Common myeloid progenitor, CD34-positive (primary cell): ENCODE measurements around the gene ABHD15.

Experiments used
- CTCF ChIA-PET: fragments of 350-600 bp; sonication (Branson Sonifier 250); formaldehyde crosslinking; loops from one replicate; lab custom pipeline; 2021; ENCODE audit warnings: antibody characterized with exemption; lab: Charles Lee
- POLR2A ChIA-PET: fragments of 350-600 bp; sonication (Branson Sonifier 250); formaldehyde crosslinking; loops from one replicate; lab custom pipeline; 2021; ENCODE audit warnings: antibody characterized with exemption; lab: Charles Lee
- DNase-seq, 3 donors: peaks; one replicate each; pipeline versions ENCODE4 v3.0.0 to v3.0.0-alpha.2; 2013
- H3K27ac ChIP-seq, 2 experiments: 1 replicate in 1 of 2; 2 replicates in 1 of 2; pipeline ENCODE4 v1.7.0; 2013; ENCODE audit warnings: inconsistent platforms in 2 of 2, low read length in 2 of 2, mild to moderate bottlenecking in 2 of 2, low read depth in 1 of 2, moderate library complexity in 1 of 2; ENCODE audit not compliant: severe bottlenecking in 2 of 2, insufficient read depth in 1 of 2, poor library complexity in 1 of 2
- H3K27me3 ChIP-seq, 5 experiments: replicated peaks in 2 of 5; 1 replicate in 3 of 5; 2 replicates in 2 of 5; pipeline versions ENCODE4 v1.6.1 to v1.7.0; 2013; ENCODE audit warnings: low read length in 4 of 5, mild to moderate bottlenecking in 2 of 5, moderate library complexity in 2 of 5, inconsistent platforms in 1 of 5; ENCODE audit not compliant: insufficient read depth in 5 of 5, control insufficient read depth in 4 of 5
- H3K36me3 ChIP-seq, 4 experiments: 1 replicate in 2 of 4; 2 replicates in 2 of 4; pipeline versions ENCODE4 v1.6.1 to v1.7.0; 2013; ENCODE audit warnings: low read length in 3 of 4, control low read depth in 1 of 4, mild to moderate bottlenecking in 1 of 4; ENCODE audit not compliant: control insufficient read depth in 4 of 4, insufficient read depth in 4 of 4
- H3K4me1 ChIP-seq, 4 experiments: 1 replicate in 3 of 4; 2 replicates in 1 of 4; pipeline versions ENCODE4 v1.6.1 to v1.7.1; 2013; ENCODE audit warnings: low read length in 3 of 4, mild to moderate bottlenecking in 3 of 4, control low read depth in 1 of 4, inconsistent platforms in 1 of 4, moderate library complexity in 1 of 4; ENCODE audit not compliant: control insufficient read depth in 4 of 4, insufficient read depth in 4 of 4; ENCODE audit errors: control extremely low read depth in 1 of 4
- H3K4me3 ChIP-seq, 7 experiments: 1 replicate in 4 of 7; 2 replicates in 3 of 7; pipeline versions ENCODE4 v1.5.1 to v1.7.0; 2013; ENCODE audit warnings: mild to moderate bottlenecking in 7 of 7, low read length in 6 of 7, moderate library complexity in 6 of 7, inconsistent platforms in 2 of 7, low read depth in 2 of 7, control low read depth in 1 of 7; ENCODE audit not compliant: insufficient read depth in 4 of 7, control insufficient read depth in 1 of 7; ENCODE audit errors: extremely low read depth in 1 of 7
- H3K9me3 ChIP-seq, 5 experiments: 1 replicate in 4 of 5; 2 replicates in 1 of 5; pipeline versions ENCODE4 v1.6.1 to v1.7.1; 2013; ENCODE audit warnings: low read length in 4 of 5, mild to moderate bottlenecking in 2 of 5, inconsistent platforms in 1 of 5, low read depth in 1 of 5, moderate library complexity in 1 of 5; ENCODE audit not compliant: control insufficient read depth in 4 of 5, insufficient read depth in 2 of 5; ENCODE audit errors: control extremely low read depth in 1 of 5
- WGBS: methylation state at CpG from one replicate; pipeline ENCODE4 v1.1.5; 2013; ENCODE audit not compliant: insufficient coverage; 5-methylcytosine and 5-hydroxymethylcytosine counted together

The ABHD15 gene

GRCh38 chr17:29577001-29577370 lies 10.1 kb upstream of the ABHD15 start:
- H3K36me3 ChIP-seq: peaks cover 1 to 87% (median 57%) of the 10 kb centered on the region in 4 experiments
- H3K4me3 ChIP-seq: no peak overlapping the region
- no peaks in the 10 kb centered on the region for H3K9me3 ChIP-seq
- H3K27ac ChIP-seq: no peak overlapping the region
- WGBS: 96% methylated on average over 9 of the region's 9 CpGs
- POLR2A ChIA-PET: no interaction called here
- CTCF ChIA-PET: interaction anchor here (0.9 to 15.9 kb wide), 6 partner anchors 9 to 40 kb away, joined by 4 to 179 read pairs (median 5); partner anchors contain the start of genes ANKRD13B and TP53I13
- no peaks in the 10 kb centered on the region for H3K27me3 ChIP-seq
- DNase-seq: no peak
- peaks cover 0 to 11% (median 8%) of the 10 kb centered on the region in 4 experiments for H3K4me1 ChIP-seq

GRCh38 chr17:29576214-29577000 lies 9.6 kb upstream of the ABHD15 start:
- Histone ChIP-seq H3K27ac (no peak overlapping the region), H3K4me3 (no peak overlapping the region)
- POLR2A ChIA-PET: no interaction called here

GRCh38 chr17:29575511-29576213 lies 8.8 kb upstream of the ABHD15 start:
- CTCF ChIA-PET: interaction anchor here (0.9 to 15.9 kb wide), 8 partner anchors 7 to 41 kb away, joined by 3 to 179 read pairs (median 4); partner anchors contain the start of genes ABHD15, ANKRD13B and TP53I13
- 94% methylated on average over 25 of the region's 28 CpGs for WGBS
- DNase-seq: no peak

More at GRCh38 chr17:29576214-29577000, 9.6 kb upstream of the ABHD15 start:
- Histone ChIP-seq H3K9me3 (no peaks in the 10 kb centered on the region), H3K27me3 (no peaks in the 10 kb centered on the region), H3K36me3 (peaks cover 0 to 84% (median 58%) of the 10 kb centered on the region in 4 experiments), H3K4me1 (peaks cover 0 to 12% (median 7%) of the 10 kb centered on the region in 4 experiments)
- CTCF ChIA-PET: interaction anchor here (0.9 to 15.9 kb wide), 6 partner anchors 8 to 40 kb away, joined by 4 to 179 read pairs (median 5); partner anchors contain the start of genes ANKRD13B and TP53I13
- WGBS: 92% methylated on average over 24 of the region's 37 CpGs
- no peak for DNase-seq

GRCh38 chr17:29574732-29575510 lies 8.1 kb upstream of the ABHD15 start:
- 97% methylated on average over 16 of the region's 17 CpGs for WGBS

More at GRCh38 chr17:29575511-29576213, 8.8 kb upstream of the ABHD15 start:
- Histone ChIP-seq H3K9me3 (no peaks in the 10 kb centered on the region), H3K36me3 (peaks cover 0 to 83% (median 56%) of the 10 kb centered on the region in 4 experiments), H3K4me1 (peaks cover 0 to 12% (median 4%) of the 10 kb centered on the region in 4 experiments), H3K4me3 (no peak overlapping the region), H3K27me3 (no peaks in the 10 kb centered on the region), H3K27ac (no peak overlapping the region)
- POLR2A ChIA-PET: no interaction called here

GRCh38 chr17:29573871-29574731 lies 7.3 kb upstream of the ABHD15 start:
- POLR2A ChIA-PET: interaction anchor here (0.7 kb wide), 1 partner anchor 67 kb away, joined by 3 read pairs; no protein-coding TSS in a partner anchor
- Histone ChIP-seq H3K4me1 (peaks cover 0 to 19% (median 10%) of the 10 kb centered on the region in 4 experiments), H3K9me3 (no peaks in the 10 kb centered on the region), H3K4me3 (no peak overlapping the region), H3K27ac (no peak overlapping the region), H3K27me3 (no peaks in the 10 kb centered on the region), H3K36me3 (peaks cover 0 to 75% (median 53%) of the 10 kb centered on the region in 4 experiments)
- no peak for DNase-seq
- WGBS: 98% methylated on average over 6 of the region's 14 CpGs
- CTCF ChIA-PET: interaction anchor here (0.6 to 15.9 kb wide), 13 partner anchors 7 to 427 kb away, joined by 3 to 179 read pairs (median 8); partner anchors contain the start of gene ANKRD13B

More at GRCh38 chr17:29574732-29575510, 8.1 kb upstream of the ABHD15 start:
- CTCF ChIA-PET: interaction anchor here (0.6 to 15.9 kb wide), 7 partner anchors 8 to 51 kb away, joined by 3 to 179 read pairs (median 3); partner anchors contain the start of genes ABHD15 and ANKRD13B
- POLR2A ChIA-PET: interaction anchor here (0.7 kb wide), 1 partner anchor 66 kb away, joined by 3 read pairs; no protein-coding TSS in a partner anchor
- Histone ChIP-seq H3K4me1 (peaks cover 0 to 12% (median 4%) of the 10 kb centered on the region in 4 experiments), H3K27ac (no peak overlapping the region), H3K4me3 (no peak overlapping the region), H3K9me3 (no peaks in the 10 kb centered on the region), H3K36me3 (peaks cover 0 to 81% (median 56%) of the 10 kb centered on the region in 4 experiments), H3K27me3 (no peaks in the 10 kb centered on the region)
- no peak for DNase-seq

GRCh38 chr17:29573558-29573869 lies 6.7 kb upstream of the ABHD15 start:
- no CpG with 5 or more reads among the region's 6 CpGs for WGBS

More at GRCh38 chr17:29573558-29573869, 6.7 kb upstream of the ABHD15 start:
- CTCF ChIA-PET: interaction anchor here (1.2 to 15.9 kb wide), 12 partner anchors 8 to 427 kb away, joined by 3 to 179 read pairs (median 10); partner anchors contain the start of gene ANKRD13B
- Histone ChIP-seq H3K27me3 (no peaks in the 10 kb centered on the region), H3K27ac (no peak overlapping the region), H3K36me3 (peaks cover 0 to 70% (median 50%) of the 10 kb centered on the region in 4 experiments), H3K9me3 (no peaks in the 10 kb centered on the region), H3K4me3 (no peak overlapping the region), H3K4me1 (peaks cover 0 to 22% (median 15%) of the 10 kb centered on the region in 4 experiments)
- DNase-seq: no peak
- POLR2A ChIA-PET: no interaction called here
